ENCODE data around the gene RCBTB2.

Gene RCBTB2

DNA sequence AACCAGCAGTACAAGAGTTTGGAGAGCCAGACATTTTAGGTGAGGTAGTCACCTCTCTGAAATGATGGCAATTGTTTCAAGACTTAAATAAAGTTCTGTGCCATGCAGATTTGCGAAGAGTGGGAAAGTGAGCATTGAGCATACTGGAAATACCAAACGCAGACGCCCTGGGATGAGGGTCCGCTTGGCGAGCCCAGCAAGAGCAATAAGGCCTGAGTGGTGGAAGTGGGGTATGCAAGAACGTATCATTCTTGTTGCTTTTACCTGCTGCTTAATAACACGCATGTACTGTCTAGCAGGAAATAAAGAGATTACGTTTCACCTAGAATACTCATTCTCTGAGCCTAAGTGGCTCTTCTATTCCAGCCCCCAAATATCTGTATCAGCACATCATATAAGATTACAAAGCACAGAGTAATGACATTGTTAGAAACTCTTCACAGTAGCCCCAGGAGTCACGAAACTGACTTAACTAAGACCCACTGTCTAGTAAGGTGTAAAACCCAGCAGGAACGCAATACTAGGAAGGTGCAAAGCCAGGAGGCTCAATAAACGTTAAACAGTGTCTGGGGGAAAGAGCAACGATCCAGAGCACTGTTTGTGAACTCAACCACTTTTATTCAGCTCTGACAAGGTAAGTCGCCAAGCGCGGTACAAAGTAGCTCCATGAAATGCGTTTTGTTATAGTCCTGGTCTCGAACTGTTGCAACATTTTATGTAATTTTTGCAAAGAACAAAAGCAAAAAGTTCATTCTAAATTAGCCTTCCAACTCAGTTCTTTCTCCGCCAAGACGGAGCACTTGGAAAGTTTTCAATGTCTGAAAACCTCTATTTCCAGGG is 1.2 kb downstream of the RCBTB2 start:
- DNase-seq (ENCODE audit: low read depth in 2 of 2, low spot score in 1 of 2) = no peak

DNA sequence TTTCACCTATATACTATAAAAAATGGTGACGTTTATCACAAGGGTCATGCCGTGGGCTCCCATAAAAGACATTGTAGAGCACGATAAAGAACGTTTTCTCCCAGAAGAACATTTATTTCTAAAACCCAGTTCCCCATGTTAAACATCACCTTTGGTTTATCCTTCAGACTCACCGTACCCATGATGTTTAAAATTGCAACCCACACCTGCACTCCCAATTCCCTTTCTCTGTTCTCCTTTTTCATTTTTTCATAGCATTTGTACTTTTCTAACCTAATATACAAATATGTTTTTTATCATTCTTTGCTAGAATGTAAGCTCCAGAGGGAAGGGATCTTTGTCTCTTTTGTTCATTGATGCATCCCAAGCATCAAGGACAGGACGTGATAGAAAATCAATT is 2.0 kb downstream of the RCBTB2 start:
- no peak for DNase-seq (ENCODE audit: low read depth in 2 of 2, low spot score in 1 of 2)

DNA sequence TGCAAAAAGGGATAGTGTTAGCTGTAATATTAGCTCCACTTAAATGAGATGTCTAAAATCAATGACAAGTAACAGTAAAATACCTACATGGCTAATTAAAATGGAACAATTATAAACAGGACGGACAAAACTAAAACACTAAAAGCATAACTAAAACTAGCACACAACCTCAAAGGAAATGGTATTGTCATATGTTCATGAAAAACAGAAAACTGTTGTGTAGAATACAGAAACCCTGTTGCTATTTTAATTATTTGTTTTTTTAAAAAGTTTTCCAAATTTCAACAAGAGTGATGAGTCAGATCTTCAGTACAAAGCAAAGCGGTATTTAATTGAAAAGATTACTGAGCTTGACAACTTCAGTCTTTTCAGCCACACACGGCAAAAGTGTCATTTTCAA is 4.2 kb downstream of the RCBTB2 start:
- DNase-seq (ENCODE audit: low read depth in 2 of 2, low spot score in 1 of 2) = no peak

DNA sequence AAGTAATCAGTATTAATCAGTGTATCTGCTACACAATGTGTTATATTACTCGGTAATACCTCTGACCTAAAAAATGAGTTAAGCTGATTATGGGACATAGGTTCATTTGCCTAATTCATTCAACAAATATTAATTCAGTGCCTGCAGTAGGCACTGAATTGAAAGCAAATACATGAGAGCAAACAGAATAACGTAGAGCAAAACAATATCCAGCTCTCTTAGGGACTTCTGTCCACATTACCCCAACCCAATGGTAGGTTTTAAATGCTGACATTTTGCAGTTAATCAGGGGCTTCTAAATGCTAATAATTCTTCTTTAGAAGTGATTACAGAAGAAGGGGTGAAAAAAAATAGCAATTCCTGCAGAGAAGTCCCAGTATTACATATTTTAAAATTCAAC is 4.9 kb downstream of the RCBTB2 start:
- DNase-seq (ENCODE audit: low read depth in 2 of 2, low spot score in 1 of 2) = no peak

DNA sequence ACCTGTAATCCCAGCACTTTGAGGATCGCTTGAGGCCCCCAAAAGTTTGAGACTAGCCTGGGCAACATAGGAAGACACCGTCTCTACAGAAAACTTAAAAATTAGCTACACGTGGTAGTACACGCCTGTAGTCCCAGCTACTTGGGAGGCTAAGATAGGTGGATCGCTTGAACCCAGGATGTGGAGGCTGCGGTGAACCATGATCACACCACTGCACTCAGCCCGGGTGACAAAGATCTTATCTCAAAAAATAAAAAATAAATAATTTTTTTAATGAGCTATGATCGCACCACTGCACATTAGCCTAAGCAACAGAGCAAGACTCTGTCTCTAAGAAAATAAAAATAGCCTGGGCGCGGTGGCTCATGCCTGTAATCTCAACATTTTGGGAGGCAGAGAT is 6.6 kb downstream of the RCBTB2 start:
- no peak for DNase-seq (ENCODE audit: low read depth in 2 of 2, low spot score in 1 of 2)

DNA sequence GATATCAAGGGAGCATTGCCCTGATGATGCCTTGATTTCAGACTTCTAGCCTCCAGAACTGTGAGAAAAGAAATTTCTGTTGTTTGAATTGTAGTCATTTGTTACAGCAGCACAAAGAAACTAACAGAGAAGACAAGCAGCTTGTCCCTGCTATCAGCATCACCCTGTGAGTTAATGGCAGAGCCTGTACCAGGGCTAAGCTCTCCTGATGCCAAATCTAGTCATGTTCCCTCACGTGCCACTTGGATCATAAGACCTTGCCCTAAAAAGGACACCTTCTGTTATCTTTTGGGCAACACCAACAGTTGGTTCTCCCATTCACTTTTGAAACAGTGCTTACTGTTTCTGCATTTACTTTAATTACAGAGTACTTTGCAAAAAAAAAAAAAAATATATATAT is 14.8 kb downstream of the RCBTB2 start:
- DNase-seq (ENCODE audit: low read depth in 2 of 2, low spot score in 1 of 2) = no peak

DNA sequence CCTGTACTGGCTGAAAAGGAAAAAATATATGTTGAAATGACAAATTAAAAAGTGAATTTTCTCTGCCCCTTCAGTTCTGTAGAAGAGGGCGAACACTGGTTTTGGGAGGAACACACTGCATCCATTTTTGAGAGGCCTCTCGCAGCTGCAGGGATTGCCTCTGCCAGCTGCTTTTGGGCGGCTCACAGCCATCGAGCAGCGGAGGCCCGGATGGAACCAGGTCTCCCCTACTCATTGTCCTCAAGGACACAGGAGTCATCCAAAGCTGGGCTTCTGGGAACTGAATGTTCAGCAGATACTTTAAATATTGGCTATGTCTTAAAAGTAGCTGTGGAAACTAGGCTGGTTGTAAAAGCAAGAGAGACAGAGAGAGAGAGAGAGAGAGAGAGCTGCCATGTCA is 17.1 kb downstream of the RCBTB2 start:
- DNase-seq (ENCODE audit: low read depth in 2 of 2, low spot score in 1 of 2) = no peak

DNA sequence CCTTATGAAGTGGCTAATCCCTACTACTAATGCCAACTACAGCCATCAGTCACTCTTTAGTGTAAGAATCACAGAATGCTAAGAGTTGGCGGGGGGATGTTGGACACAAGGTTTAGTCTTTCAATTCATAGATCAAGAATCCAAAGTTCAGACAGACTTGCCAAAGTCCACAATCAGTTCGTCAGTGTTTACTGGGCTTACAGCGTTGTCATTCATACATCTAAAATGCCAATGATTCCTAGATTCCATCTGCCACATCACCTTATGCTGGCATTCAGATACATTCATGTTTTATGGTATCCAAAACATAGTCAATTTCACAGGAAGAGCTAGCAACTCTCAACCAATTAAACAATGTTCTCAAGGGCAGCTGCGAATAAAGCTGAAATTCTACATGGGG is 18.1 kb downstream of the RCBTB2 start:
- no peak for DNase-seq (ENCODE audit: low read depth in 2 of 2, low spot score in 1 of 2)

DNA sequence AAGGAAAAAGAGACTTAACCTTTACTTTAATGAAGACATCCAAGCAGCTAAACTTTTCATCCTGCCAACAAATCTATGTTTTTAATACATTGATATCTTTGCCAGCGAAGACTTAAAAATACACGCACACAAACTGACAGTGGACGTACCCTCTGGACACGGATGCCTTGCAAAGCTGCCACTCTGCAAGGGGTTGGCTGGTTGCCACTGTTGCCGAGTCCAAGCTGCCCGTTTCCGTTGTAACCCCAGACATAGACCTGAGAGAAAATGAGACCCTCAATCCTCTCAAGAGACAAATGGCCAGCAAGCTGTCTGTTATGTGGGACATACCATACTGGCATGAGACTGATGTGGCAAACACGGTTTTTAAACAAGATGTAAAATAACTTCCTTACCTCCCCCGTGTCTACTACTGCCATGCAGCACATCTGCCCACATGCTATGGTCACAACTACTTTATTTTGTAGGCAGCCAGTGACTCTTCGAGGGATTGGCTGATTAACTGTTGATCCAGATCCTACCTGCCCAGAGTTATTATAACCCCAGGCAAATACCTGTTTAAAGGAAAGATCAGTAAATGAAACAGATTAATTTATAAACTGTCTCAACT is 21.2 kb downstream of the RCBTB2 start:
- DNase-seq (ENCODE audit: low read depth in 2 of 2, low spot score in 1 of 2) = no peak

DNA sequence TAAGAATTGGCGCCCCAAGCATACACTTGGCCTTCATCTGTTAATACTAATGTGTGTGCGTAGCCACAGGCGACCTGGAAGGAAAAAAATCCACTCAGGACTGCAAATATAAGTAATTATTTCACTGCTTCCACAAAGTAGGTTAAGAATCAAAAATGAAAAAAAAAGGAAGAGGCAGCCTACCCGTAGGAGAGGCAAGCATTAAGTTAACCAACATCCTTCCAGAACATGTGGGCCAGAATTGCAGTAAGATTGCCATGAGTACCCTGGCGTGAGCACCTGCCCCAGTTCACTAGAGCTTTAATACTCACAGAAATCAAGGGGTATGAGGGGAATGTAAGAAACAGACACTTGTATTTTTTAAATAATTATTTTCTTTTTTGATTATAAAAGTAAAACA is 22.2 kb downstream of the RCBTB2 start:
- DNase-seq (ENCODE audit: low read depth in 2 of 2, low spot score in 1 of 2) = no peak

DNA sequence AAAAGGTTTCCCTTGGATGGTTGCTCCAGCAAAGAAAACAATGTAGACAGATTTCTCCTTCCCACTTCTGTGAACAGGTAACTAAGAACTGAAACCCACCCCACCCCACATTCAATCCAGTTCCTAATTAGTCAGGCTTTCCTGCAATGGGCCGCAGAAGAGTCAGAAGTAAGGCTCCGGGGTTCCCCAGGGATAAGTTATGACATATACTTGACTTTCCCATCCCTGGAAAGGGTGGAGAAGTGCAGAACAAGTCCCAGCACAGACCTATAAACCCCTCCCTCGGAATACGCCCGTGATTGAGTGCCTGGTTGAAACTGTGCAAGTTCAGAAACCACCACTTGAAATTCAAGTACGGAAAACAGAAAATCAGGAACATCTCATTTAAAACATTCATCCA is 24.9 kb downstream of the RCBTB2 start:
- DNase-seq (ENCODE audit: low read depth in 2 of 2, low spot score in 1 of 2) = no peak

DNA sequence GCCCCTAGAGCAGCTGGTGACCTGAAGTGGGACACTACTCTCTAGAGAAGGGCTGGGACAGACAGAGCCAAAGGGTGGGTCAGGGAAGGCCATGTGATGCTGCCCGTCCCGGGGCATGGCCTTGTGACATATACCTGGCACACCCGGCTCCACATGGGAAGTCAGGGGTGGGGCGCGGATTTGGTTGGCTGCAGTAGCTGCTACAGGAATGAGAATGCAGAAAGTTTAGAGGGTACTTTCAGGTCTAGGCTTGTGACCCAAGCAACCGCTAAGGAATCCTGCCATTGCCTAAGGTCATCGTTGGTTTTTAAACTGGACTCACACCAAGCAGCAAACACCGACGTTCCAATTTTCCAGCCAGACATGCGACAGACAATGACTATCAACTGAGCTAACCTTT is 25.9 kb downstream of the RCBTB2 start:
- no peak for DNase-seq (ENCODE audit: low read depth in 2 of 2, low spot score in 1 of 2)

DNA sequence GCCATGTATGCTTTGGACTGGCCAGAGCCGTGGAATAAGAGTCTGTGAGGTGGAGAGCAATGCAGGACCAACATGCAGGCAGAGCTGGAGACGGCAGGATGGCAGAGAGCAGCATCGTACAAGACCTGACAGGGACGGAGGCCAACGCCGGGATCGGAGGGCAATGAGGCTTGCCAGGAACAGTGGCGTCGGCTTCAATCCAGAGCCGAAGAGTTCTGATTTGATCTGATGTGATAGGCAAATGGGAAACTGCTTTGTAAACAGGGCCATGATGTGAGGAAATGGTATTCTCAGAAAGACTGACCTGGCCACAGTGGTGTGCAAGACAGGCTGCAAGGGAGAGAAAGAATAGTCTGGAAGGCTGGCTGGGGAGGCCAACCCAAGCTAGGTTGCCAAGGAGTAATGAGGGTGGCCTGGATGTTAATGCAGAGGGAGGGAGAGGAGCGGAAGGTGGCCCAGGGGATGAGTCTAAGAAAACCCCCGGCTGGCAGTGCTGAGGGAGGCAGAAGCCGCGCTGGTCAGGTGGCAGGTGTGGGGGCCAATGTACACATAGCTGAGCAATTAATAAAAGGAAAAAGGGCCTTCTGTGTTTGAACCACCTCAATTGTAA is 26.7 kb downstream of the RCBTB2 start:
- DNase-seq (ENCODE audit: low read depth in 2 of 2, low spot score in 1 of 2) = no peak

DNA sequence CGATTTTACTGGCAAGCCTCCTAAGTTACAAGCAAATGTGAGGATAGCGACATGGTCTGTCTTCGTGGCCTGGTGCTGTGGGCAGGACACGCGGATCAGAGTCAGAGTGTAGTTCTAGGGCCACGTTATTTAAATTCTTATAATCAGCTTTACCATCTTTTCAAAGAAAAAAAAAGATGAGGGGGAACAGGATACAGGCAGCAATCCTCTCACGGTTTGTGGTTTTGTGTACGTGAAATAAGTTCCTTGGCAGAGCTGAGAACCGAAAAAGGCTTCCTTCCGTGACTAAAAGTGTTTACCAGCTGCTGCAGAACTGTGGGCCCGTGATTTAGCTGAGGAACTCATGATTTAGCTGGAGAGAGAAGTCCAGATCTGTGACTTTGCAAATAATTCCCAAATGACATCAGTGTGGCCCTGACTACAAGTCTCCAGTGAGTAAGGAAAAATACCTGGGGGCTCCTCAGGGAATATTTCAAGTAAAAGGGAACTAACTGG is 27.2 kb downstream of the RCBTB2 start:
- no peak for DNase-seq (ENCODE audit: low read depth in 2 of 2, low spot score in 1 of 2)

DNA sequence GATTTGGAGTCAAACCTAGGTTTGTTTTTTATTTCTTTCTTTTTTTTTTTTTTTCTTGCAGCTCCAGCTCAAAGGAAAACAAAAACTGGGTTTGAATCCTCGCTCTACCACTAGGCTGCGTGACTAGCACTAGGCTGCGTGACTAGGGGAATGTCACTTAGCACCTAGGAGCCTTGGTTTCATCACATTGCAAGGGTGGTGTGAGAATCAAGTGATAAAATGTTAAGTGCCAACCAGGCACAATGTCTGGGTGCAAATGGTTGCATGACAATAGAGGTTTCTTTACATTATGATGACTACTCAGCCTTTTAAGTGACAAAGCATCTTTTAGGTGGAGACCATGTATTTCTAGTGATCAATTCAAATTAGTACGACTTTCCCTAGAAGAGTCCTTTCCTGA is 27.9 kb downstream of the RCBTB2 start:
- no peak for DNase-seq (ENCODE audit: low read depth in 2 of 2, low spot score in 1 of 2)

DNA sequence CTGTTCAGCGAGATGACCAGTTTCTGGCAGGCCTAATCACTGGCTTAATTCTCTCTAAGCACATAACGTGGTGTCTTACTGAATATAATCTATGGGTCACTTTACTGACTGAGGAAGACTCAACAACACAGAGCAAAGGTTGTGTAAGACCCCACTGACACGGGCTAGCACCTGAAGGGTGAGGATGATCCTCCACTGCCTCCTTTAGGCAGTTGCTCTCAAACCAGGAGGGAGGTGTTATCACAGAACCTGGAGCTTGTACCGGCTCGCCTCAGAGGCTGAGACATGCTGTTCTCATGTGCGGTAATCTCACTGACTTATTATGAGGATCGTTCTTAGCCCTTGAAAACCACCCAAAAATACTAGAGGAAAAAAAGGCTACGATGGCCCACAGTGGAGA is 28.3 kb downstream of the RCBTB2 start:
- DNase-seq (ENCODE audit: low read depth in 2 of 2, low spot score in 1 of 2) = no peak

DNA sequence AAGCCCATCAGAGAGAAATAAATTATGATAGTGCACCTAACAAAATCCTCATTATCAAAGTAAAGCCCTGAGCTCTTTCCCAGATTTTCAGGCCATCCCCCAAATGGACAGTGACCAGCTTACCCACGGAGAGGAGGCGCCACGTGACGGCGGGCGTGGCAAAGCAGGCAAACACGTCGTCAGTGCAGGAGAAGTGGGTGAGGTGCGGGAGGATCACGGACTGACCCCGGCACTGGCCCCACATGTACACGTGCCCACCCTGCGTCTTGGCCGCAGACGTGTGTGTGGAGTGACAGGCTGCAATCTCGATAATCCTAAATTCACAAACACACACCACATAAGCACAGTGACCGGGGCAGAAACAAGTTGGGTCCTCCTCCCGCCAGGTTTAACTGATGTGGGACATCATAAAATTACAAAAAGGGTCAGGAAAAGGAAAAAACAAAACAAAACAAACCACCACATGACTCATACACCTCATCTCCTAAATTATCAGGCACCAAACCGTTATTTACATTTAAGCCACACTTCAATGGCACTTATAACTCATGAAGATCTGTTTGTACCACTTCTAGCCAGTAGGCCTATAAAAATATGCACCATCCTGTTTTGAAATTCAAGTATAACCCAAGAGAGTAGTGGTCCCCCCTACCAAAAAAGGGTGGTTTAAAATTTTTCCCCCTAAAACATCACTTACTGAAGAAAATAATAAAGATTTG is 30.1 kb downstream of the RCBTB2 start:
- DNase-seq (ENCODE audit: low read depth in 2 of 2, low spot score in 1 of 2) = no peak

DNA sequence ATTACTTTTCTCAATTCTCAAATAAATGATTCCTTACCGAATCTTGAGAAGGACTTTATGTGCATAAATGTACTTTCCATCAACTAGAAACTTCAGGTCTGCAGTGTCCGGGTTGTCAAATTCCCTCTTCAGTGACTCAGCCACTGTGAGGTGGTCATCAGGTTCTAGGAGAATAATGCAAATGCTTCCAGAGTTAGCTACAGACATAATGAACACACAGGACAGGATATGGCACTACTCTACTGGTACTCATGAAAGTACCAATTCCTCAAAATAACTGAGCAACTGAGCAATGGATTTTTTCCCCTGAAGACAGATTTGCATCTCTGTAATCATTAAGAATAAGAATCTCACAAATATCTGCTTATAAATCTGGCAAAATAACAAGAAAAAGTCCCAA is 31.2 kb downstream of the RCBTB2 start:
- no peak for DNase-seq (ENCODE audit: low read depth in 2 of 2, low spot score in 1 of 2)

DNA sequence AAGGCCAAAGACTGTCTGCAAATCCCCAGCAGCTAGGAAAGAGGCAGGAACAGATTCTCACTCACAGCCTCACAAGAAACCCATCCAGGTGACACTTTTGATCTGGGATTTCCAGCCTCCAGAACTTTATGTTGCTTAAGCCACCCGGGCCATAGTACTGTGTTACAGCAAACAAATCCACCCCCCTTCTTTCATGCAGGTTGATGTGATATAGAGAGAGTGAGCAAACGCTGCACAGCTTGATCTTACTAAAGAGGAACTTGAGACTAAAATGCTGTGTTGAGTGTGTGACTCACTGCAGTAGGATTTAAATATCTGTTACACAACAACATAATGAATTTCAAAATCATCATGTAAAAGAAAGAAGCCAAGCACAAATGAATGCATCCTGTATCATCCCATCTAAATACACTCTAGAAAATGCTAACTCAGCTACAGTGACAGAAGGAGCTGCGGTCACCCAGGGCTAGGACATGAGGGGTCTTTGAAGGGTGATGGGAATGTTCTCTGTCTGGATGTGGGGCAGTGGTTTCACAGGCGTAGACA is 32.2 kb downstream of the RCBTB2 start:
- no peak for DNase-seq (ENCODE audit: low read depth in 2 of 2, low spot score in 1 of 2)

DNA sequence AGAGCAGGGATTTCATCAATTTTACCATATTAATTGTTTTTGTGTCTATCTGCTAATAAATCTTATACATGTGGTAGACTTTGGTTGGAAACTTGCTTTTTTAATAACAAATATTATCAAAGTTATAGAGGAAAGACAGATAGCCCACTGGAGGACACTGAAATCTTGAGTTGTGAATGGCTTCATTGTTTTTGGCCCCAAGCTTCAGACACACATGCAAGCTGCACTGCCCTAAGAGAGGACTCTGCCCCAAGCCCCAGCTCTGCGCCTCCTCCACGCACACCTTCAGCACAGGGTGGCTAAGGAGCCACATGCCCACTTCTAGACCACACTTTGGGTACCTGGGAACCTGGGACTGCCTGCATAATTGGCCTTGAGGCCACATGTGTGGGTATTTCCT is 35.2 kb downstream of the RCBTB2 start:
- DNase-seq (ENCODE audit: low read depth in 2 of 2, low spot score in 1 of 2) = no peak
